ENCODE data around the gene LY6G6C.

DNA sequence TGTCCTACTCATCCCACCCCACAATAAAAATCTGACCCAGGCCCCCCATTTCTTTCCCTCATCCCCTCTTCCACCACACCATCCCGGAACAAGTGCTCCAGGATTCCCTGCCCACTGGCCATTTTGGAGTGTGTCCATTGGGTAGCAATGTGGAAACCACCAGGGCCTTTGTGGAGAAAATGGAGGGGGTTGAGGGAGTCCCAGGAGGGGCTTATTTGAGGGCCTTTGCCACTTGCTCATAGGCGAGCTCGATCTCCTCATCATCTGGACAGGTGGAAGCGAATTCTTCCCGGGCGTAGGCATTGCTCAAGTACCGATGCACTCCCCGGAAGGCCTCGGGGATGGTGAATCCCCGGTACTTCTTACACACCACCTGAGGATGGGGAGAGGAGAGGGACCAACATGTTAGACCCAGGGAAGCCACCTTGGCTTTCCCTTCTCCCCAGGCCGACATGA is 9.1 kb upstream of the LY6G6C start:
- TF ChIP-seq, protein P1, sequence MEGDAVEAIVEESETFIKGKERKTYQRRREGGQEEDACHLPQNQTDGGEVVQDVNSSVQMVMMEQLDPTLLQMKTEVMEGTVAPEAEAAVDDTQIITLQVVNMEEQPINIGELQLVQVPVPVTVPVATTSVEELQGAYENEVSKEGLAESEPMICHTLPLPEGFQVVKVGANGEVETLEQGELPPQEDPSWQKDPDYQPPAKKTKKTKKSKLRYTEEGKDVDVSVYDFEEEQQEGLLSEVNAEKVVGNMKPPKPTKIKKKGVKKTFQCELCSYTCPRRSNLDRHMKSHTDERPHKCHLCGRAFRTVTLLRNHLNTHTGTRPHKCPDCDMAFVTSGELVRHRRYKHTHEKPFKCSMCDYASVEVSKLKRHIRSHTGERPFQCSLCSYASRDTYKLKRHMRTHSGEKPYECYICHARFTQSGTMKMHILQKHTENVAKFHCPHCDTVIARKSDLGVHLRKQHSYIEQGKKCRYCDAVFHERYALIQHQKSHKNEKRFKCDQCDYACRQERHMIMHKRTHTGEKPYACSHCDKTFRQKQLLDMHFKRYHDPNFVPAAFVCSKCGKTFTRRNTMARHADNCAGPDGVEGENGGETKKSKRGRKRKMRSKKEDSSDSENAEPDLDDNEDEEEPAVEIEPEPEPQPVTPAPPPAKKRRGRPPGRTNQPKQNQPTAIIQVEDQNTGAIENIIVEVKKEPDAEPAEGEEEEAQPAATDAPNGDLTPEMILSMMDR (conservative IDR thresholded peaks at IDR 0.05; ENCODE audit: low read depth, low read length), result no peak
- no peak for TF ChIP-seq EZH2 (IDR thresholded peaks at IDR 0.05; ENCODE audit: borderline replicate concordance, low read depth, low read length, poor library complexity, severe bottlenecking)
